ENCODE data around the gene HOXA11. TPM values are rescaled to one million over a fixed set of nuclear protein-coding genes. Genes with fewer than 3 reads are reported as not detected.

Gene HOXA11
- not detected for total RNA-seq
- long read RNA-seq: 0 reads

GRCh38 chr7:27185013-27185853 is at the start of gene HOXA11:
Gene HOXA11 (minus strand): TSS chr7:27185232. CDS start chr7:27185144, 88 bp downstream.
- ATAC-seq (ENCODE audit: poor library complexity): no peak

DNA sequence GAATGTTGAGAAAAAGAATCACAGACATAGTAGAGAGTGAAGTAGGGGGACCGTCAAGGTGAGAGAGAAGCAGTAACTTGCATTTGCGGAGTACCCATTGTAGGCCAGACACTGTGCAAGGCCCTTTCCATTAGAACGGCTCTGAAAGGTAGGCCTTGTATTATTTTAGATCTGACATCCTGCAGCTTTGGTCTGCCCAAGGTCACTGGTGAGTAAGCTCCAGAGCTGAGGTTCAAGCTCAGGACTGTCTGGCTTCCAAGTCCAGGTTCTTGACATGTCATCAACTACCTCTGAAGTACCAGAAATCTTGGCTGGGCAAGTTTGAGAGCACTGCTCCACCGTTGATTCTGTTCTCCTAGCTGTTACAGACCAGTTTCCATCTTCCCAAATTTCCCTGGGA is 44.4 kb upstream of the HOXA11 start:
- DNase-seq (no peak), ATAC-seq (ENCODE audit: poor library complexity) (no peak)
- intact Hi-C loops (cut with DNase I): no loop called here

More at GRCh38 chr7:27185013-27185853, at the start of gene HOXA11:
- no peak for DNase-seq
- intact Hi-C loops (cut with DNase I): no loop called here

DNA sequence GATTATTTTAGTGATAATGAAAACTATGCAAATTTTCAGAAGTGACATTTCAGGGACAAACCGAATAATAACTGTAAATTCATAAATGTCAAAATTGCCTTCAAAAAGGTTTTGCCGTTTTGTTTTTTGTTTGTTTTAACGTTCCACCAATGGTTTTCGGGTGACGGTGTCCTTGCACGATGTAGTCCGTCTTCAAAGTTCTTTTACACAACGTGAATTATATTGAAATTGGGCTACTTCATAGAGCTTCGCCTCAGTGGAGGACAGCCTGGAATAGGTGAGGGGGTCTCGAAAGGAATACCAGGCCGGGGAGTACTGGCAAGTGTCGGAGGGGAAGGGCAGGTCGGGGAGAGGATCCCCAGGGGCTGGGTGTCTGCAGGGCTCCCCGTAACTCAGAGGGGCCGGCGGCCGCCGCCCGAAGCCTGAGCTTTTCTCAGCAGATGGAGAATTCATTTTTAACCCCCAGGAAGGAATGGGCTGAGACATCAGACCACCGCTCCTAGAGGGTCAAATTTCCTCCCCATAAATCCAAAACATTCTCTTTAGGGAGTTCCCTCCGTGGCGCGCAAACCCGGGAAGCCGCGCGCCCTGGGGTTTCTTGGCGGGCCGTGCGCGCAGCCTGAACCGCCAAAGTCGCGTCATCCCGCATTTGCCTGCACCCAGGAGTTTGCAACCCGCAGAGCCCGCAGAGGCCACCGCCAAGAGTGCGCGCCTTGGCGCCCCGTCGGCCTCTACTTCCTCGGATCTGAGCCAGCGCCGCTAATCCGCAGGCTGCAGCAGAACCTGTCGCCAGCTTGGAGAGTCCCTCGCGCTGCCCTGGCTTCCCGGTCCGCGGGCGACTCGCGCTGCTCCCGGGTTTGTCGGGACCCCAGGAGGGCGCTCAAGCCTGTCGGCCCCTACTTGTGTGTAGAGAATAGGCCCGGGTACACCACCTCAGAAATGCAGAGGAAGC is 40.2 kb upstream of the HOXA11 start:
- intact Hi-C loops (cut with DNase I): no loop called here
- ATAC-seq (ENCODE audit: poor library complexity): no peak
- DNase-seq: no peak

- ATAC-seq (ENCODE audit: poor library complexity): no peak
- DNase-seq: no peak
- intact Hi-C loops (cut with DNase I): no loop called here
Measured at GRCh38 chr7:27223941-27224575, 39.0 kb upstream of the HOXA11 start.

DNA sequence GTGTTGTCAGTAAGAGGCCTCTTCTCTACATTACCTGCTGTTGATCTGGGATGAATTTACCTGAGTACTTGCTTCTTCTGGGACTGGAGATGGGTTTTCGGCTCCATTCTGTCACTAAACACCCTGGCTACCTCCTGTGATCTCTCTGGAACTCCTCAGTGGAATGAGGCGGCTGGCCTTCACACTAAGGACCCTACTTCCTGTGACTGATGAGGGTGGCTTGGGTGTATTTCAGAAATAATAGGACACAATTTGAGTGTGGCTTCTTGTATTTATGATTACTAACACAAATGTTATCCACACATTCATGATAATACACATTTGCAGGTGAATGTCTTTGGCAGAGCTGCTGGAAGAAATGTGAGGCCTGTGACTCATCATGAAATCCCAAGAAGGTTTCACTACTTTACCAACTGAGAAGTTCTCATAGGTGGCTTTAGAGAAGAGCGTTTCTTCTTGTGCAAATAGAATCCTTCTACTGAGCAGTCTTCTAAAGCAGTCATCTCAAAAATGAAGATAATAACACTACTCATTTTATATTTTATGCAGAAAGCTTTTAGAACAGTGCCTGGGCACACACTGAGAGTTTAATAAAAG is 36.3 kb upstream of the HOXA11 start:
- intact Hi-C loops (cut with DNase I): no loop called here
- ATAC-seq (ENCODE audit: poor library complexity) (no peak), DNase-seq (no peak)

DNA sequence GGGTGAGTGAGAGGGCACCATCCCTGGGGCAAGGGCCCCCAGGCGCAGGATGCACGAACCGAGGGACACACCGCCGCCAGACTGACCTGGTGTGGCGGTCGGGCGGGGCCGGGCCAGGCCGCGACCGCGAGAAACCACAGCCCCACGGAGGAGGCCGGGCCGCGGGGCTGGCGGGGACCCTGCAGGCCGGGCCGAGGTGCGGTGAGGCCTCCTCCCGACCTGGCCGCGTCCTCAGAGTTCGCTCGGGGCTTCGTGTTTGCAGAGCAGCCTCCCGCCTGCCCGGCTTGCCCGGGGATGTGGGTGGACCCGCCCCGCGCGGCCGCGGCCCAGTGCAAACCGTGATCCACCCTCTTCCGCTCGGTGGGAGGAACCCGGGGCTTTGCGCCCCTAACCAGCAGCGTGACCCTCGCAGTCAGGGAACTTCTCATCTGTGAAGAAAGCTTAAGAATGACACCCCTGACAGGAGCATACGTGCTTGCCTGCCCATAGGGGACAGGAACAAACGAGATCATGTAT is 35.5 kb upstream of the HOXA11 start:
- DNase-seq: no peak
- ATAC-seq (ENCODE audit: poor library complexity): no peak
- intact Hi-C loops (cut with DNase I): no loop called here

- ATAC-seq (ENCODE audit: poor library complexity) (no peak), DNase-seq (no peak)
- intact Hi-C loops (cut with DNase I): no loop called here
Measured at GRCh38 chr7:27219821-27220220, 34.8 kb upstream of the HOXA11 start.

GRCh38 chr7:27217951-27218350 is 32.9 kb upstream of the HOXA11 start:
- DNase-seq (no peak), ATAC-seq (ENCODE audit: poor library complexity) (no peak)
- intact Hi-C loops (cut with DNase I): no loop called here

DNA sequence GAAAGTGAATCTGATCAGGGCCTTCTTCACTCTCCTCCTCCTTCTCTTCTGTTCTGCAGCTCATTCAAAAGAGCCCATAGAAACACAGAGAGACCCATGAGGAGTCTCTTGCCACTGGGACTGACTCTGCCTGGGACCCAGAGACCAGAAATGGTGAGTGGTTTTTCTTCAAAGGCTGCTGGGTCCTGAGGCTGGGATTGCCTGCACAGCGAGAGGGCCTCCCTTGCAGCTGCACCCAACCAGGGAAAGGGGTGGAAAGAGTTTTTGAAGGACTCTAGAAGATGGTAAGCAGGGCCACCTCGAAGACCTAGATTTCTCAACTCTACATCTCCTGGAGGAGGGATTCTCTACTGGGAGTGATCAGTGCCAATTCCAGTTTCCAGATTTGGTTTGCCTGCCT is 30.3 kb upstream of the HOXA11 start:
- intact Hi-C loops (cut with DNase I): no loop called here
- ATAC-seq (ENCODE audit: poor library complexity): no peak
- DNase-seq: no peak

GRCh38 chr7:27214239-27214950 is 29.4 kb upstream of the HOXA11 start:
- no peak for ATAC-seq (ENCODE audit: poor library complexity)
- intact Hi-C loops (cut with DNase I): no loop called here
- no peak for DNase-seq

DNA sequence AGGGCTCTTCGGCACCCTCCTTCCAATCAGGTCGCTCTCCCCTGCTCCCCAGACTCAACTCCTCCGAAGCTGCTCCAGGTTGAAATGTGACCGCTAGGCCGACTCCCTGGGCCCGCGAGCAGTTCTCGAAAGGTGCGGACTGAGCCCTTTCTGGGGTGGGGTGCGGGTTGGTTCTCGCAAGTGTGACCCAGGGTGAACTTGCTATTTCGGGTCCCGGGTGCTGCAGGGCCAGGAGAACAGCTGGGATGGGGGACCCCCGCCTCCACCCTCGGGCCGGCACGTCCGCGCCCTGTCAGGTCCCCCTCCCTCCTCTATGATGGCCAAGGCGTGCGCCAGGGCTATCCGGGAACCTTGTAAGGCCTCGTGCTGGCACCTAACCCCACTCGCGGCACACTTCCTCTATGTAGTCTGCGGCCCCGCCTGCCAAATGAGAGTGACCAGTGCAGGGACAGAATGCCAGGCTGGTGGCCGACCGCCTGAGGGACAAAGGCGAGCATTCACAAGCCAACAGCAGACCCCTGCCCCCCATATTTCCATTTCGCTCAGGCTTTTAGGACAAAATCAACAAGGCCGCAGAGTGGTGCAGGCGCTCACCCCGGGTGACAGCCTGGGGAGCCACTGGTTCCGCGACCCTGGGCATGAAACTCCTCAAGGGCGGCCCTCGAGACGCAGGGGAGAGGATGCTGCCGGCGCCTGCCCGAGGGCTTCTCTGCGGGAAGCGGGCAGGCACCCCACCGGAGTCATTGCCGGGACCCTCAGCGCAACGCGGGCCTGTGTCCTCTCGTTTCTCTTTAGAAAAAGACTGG is 28.6 kb upstream of the HOXA11 start:
- no peak for DNase-seq
- no peak for ATAC-seq (ENCODE audit: poor library complexity)
- intact Hi-C loops (cut with DNase I): no loop called here

DNA sequence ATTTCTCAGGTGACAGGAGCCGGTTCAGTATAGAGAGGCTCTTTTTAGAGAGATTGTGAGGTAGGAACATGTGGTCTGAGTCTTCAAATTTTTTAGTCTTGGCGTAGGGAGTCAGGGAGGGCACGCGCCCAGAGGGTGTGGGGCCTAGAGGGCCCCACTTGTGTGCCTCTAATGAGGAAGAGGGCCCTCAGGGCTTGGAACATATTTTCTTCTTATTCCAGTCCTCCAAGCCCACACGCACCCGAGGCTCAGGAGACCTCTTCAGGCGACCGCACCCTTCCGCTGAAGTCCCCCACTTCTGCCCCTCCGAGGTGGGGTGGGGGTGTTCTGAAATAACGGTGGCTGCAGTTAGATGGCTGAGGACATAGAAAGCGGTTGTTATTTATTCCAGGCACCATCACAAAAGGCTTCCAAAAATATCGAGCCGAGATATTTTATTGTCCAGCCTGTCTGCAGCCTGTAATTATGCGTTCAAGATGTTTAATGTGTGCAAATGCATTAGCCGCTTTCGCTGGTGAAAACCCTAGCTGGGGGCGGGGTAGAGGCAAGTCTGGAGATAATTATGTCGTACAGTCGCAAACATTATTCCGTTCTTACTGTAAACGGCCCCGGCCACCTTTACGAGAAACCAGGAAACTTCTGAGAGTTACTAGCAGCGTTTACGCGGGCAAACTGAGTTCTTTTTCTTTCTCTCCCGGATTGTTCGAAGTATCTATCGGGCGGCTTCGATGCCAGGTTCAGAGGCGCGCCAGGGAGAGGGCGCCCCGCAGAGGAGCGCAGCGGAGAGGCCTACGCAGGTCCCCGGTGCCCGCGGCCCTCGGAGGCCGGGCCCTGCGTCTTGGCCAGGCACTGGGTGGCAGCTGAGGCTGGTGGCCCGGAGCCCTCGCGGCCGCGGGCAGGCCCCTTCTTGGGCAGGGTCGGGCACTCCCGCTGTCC is 27.7 kb upstream of the HOXA11 start:
- intact Hi-C loops (cut with DNase I): no loop called here
- ATAC-seq (ENCODE audit: poor library complexity): no peak
- no peak for DNase-seq

- no peak for DNase-seq
- intact Hi-C loops (cut with DNase I): no loop called here
- ATAC-seq (ENCODE audit: poor library complexity): no peak
Measured at GRCh38 chr7:27211764-27212204, 26.8 kb upstream of the HOXA11 start.

- no peak for DNase-seq
- intact Hi-C loops (cut with DNase I): no loop called here
- no peak for ATAC-seq (ENCODE audit: poor library complexity)
Measured at GRCh38 chr7:27211084-27211446, 26.0 kb upstream of the HOXA11 start.

- no peak for DNase-seq
- intact Hi-C loops (cut with DNase I): no loop called here
- peak; percentile 85 for ATAC-seq (ENCODE audit: poor library complexity)
Measured at GRCh38 chr7:27210441-27211083, 25.5 kb upstream of the HOXA11 start.
